GM12801 (cell line): ENCODE measurements around the gene GEMIN7.

Experiments used
- TF ChIP-seq, protein P1 (sequence below): IDR thresholded peaks from one replicate; pipeline ENCODE4 v1.5.1; 2011; ENCODE audit warnings: control low read depth; ENCODE audit not compliant: insufficient read length; ENCODE audit errors: extremely low read depth

GEMIN7 gene

DNA sequence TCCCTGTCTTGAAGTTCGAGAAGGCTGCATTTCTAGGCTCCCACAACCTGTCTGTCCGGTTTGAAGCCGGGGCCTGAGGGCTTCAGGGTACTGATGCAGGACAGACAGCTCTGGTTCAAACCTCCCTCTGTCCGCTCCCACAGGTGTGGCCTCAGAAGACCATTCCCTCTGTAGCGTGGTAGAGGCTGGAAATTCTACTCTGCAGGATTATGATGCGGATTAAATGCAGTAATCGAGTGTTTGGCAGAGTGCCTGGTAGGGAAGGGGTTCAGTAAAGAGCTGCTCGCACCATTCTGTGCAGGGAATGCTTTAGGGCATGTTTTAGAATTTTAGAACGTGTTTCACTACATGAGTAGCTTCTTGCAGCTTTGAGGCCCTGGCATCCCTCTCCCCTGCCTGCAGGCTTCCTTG is 44.4 kb downstream of the GEMIN7 start:
- TF ChIP-seq, protein P1, sequence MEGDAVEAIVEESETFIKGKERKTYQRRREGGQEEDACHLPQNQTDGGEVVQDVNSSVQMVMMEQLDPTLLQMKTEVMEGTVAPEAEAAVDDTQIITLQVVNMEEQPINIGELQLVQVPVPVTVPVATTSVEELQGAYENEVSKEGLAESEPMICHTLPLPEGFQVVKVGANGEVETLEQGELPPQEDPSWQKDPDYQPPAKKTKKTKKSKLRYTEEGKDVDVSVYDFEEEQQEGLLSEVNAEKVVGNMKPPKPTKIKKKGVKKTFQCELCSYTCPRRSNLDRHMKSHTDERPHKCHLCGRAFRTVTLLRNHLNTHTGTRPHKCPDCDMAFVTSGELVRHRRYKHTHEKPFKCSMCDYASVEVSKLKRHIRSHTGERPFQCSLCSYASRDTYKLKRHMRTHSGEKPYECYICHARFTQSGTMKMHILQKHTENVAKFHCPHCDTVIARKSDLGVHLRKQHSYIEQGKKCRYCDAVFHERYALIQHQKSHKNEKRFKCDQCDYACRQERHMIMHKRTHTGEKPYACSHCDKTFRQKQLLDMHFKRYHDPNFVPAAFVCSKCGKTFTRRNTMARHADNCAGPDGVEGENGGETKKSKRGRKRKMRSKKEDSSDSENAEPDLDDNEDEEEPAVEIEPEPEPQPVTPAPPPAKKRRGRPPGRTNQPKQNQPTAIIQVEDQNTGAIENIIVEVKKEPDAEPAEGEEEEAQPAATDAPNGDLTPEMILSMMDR = no peak

DNA sequence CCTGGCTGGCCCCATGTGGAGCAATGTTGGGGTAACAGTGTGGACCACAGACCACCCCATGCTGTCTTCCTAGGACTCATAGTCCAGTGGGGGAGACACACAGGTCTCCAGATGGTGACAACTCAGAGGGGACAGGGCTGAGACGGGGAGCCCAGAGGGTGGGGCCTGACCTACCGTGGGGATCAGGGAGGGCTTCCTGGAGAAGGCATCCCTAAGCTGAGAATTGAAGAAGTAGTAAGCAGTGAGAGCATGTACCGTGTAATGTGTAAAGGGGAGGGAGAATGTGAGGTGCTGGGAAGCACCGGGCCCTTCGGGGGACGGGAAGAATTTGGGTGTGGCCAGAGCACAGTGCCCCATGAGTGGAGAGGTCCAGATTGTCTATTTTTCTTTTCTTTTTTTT is 45.0 kb downstream of the GEMIN7 start:
- TF ChIP-seq, protein P1 = no peak

DNA sequence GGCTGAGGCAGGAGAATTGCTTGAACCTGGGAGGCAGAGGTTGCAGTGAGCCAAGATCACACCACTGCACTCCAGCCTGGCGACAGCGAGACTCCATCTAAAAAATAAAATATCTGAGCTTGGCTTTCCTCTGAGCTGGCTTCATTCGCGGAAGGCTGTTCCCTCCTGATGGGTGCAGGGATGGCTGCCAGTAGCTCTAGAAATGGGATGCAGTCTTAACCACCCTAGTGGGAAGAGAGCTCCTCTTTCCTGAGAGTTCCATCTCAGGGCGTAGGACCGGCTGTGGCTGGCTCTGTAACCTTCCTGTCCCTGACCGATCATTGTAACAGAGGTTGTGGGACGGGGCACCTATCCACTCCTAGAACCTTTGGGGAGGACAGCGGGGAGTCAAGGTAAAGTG is 46.3 kb downstream of the GEMIN7 start:
- TF ChIP-seq, protein P1 = no peak

DNA sequence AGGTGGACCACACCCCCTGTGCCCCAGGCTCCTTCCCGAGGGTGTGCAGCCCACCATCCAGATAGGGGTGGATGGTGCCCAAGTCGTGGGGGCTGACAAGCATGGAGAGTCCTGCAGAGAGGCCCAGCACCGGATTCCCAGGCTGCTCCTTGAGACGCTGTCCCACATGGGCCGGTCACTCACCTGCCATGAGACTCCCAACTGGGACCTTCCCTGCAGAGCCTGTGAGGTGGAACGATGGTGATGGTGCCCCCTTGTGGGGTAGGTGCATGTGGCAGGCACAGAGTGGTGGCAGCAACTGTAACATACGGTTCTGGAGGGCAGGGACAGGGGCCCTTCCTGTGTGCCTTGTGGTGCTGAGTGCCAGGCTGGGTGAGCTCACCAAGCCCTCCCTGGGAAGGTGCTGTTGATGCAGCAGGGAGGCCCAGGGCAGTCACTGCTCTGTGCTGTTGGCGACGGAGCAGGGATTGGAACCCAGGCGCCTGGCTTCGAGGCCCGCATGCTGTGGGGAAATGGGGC is 47.0 kb downstream of the GEMIN7 start:
- TF ChIP-seq, protein P1 = no peak

DNA sequence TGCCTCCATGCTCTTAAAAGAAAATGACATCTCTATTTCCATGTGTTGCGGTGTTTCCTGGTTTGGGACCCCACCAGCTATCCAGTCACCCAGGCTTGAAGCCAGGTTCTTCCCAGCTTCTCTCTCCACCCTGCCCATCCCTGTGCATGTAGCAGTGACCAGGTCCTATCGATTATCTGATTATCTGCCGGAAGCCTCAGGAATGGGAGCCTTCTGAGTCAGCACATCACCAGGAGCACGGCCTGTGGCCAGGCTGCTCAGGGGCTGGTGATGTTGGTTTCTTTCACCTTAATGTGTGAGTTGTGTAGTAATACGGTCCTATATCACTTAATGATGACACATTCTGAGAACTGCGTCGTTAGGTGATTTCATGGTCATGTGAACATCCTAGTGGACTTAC is 47.6 kb downstream of the GEMIN7 start:
- TF ChIP-seq, protein P1 = no peak

DNA sequence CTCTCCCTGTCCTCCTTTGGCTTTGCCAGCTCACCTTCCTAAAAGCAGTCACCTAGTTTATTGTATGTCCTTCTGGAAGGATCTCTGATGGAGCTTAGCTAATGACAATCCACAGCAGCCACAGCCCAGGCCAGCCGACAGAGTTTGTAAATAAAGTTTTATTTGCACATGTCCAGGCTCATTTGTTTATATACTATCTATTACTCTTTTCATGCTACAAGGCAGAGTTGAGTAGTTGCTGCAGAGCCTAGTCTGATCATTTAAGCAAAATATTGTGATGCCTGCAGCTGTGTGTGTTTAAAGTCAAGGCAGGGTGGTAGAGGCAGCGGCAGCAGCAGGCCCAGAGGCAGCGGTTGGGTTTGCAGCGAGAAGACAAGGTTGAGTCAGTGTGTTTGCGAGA is 49.1 kb downstream of the GEMIN7 start:
- TF ChIP-seq, protein P1 = no peak

DNA sequence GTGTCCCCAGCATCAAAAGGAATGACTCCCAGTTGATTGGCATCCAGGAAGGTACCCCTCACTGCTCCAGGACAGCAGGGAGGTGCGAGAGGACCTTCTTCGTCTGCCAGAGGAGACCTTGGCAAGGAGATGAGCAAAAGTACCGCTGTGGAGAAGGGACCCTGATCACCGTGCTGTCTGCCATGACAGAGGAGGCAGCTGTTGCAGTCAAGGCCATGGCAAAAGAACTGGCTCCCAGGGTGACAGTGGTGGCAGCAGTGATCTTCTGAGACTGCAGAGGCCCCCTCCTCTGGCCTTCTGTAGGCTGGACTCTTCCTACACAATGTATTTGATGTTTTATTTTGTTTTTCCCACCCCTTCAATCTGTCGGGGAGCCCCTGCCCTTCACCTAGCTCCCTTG is 49.7 kb downstream of the GEMIN7 start:
- TF ChIP-seq, protein P1 = no peak

DNA sequence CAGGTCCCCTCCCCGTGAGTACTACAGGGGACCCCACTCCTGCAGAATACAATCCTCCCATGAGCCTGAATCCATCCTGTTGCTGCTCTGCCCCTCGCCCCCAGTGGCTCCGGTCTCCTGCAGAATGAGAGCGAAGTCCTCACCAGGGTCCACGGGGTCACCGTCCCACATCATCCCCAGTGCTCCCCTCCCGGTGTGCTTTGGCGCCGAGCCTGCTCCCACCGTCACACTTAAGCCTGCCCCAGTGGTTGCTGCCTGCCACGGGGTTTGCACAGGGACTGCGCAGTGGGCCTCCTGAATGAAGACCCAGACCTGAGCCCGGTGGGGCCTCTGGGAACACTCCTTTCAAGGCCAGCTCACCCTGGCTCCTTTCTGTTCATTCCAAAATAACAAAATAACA is 51.2 kb downstream of the GEMIN7 start:
- TF ChIP-seq, protein P1 = no peak
